GM12878 (cell line): ENCODE measurements around the gene ERN1. TPM values are rescaled to one million over a fixed set of nuclear protein-coding genes. Genes with fewer than 3 reads are reported as not detected.

Source experiments
- ATAC-seq: fragments of 200-7000 bp; cut with Tn5 transposase; 3 replicates; pipeline ENCODE4 v1.9.1; 2020; ENCODE audit warnings: mild to moderate bottlenecking, moderate library complexity
- BruUV-seq: library from RNA; stranded (reverse); fragments of 400-500 nt; replicated peaks from 2 replicates; lab custom pipeline; 2021; lab: Mats Ljungman, UMichigan
- CTCF ChIA-PET: fragments of 300-600 bp; sonication (Branson Sonifier 250); formaldehyde crosslinking; extraction: SDS; loops from one replicate; lab custom pipeline; 2021; ENCODE audit warnings: inconsistent platforms; lab: Yijun Ruan, JAX
- POLR2A ChIA-PET: fragments of 350-600 bp; formaldehyde crosslinking; extraction: SDS; loops from one replicate; lab custom pipeline; 2021; ENCODE audit warnings: inconsistent platforms; lab: Charles Lee
- RAD21 ChIA-PET: fragments of 300-600 bp; sonication (Branson Sonifier 250); formaldehyde crosslinking; loops from one replicate; lab custom pipeline; 2023; ENCODE audit warnings: antibody characterized with exemption; ENCODE audit not compliant: unreplicated experiment; lab: Charles Lee
- SMC1A ChIA-PET: fragments of 300-600 bp; sonication (Branson Sonifier 250); formaldehyde crosslinking; loops from one replicate; lab custom pipeline; 2023; ENCODE audit not compliant: unreplicated experiment, uncharacterized antibody; lab: Charles Lee
- DNase-seq: peaks from one replicate; pipeline ENCODE4 v3.0.0-alpha.2; 2011; ENCODE audit warnings: low read depth, low spot score
- FAIRE-seq: peaks from 3 replicates; lab custom pipeline; 2011; peaks lifted over from hg19 to GRCh38; lab: Jason Lieb, UNC
- H2AFZ ChIP-seq: 2 replicates; pipeline ENCODE4 v1.6.0; 2011; ENCODE audit warnings: low read depth, low read length, control low read depth; ENCODE audit not compliant: control insufficient read depth
- H3K27ac ChIP-seq: 2 replicates; pipeline ENCODE4 v1.5.1; 2011; ENCODE audit warnings: control low read depth; ENCODE audit not compliant: control insufficient read depth, insufficient read depth
- H3K27me3 ChIP-seq, 2 experiments: replicated peaks in 1 of 2; 2 replicates each; pipeline versions ENCODE4 v1.6.0 to v1.6.1; 2011; ENCODE audit warnings: low read length in 1 of 2; ENCODE audit not compliant: control insufficient read depth in 2 of 2, insufficient read depth in 2 of 2
- H3K36me3 ChIP-seq, 2 experiments: 2 replicates each; pipeline ENCODE4 v1.5.1; 2011; ENCODE audit warnings: low read length in 1 of 2; ENCODE audit not compliant: control insufficient read depth in 2 of 2, insufficient read depth in 2 of 2
- H3K4me1 ChIP-seq: 2 replicates; pipeline ENCODE4 v1.6.1; 2011; ENCODE audit warnings: mild to moderate bottlenecking, low read length, moderate library complexity, mixed read lengths; ENCODE audit not compliant: control insufficient read depth, insufficient read depth
- H3K4me2 ChIP-seq: 2 replicates; pipeline ENCODE4 v1.6.0; 2011; ENCODE audit warnings: control low read depth; ENCODE audit not compliant: control insufficient read depth, insufficient read depth
- H3K4me3 ChIP-seq: fragments of 200-600 bp; sonication (generic); 2 replicates; pipeline ENCODE4 v1.5.1; 2016
- H3K79me2 ChIP-seq: 2 replicates; pipeline ENCODE4 v1.6.0; 2011; ENCODE audit warnings: low read length; ENCODE audit not compliant: control insufficient read depth, insufficient read depth
- H3K9ac ChIP-seq: 2 replicates; pipeline ENCODE4 v1.8.0; 2011; ENCODE audit warnings: low read length, control low read depth, mixed read lengths; ENCODE audit not compliant: control insufficient read depth, insufficient read depth
- H3K9me3 ChIP-seq: replicated peaks from 3 replicates; pipeline ENCODE4 v1.5.1; 2011; ENCODE audit warnings: mild to moderate bottlenecking, low read length; ENCODE audit not compliant: control insufficient read depth, insufficient read depth
- H4K20me1 ChIP-seq: 2 replicates; pipeline ENCODE4 v1.6.0; 2011; ENCODE audit not compliant: control insufficient read depth, insufficient read depth
- BCL3 ChIP-seq: IDR thresholded peaks from 2 replicates; pipeline ENCODE4 v1.6.1; 2011; ENCODE audit warnings: borderline replicate concordance, low read depth, mild to moderate bottlenecking, moderate library complexity, low read length; ENCODE audit not compliant: insufficient read depth, poor library complexity, severe bottlenecking
- CEBPB ChIP-seq, 2 experiments: fragments of 150-350 bp in 1 of 2; IDR thresholded peaks; 2 replicates each; pipeline ENCODE4 v1.6.1; 2012 to 2014; ENCODE audit warnings: low read depth in 2 of 2, low read length in 2 of 2, borderline replicate concordance in 1 of 2, inconsistent platforms in 1 of 2
- CTCF ChIP-seq, 3 experiments: IDR thresholded peaks in 2 of 3; conservative IDR thresholded peaks in 1 of 3; 2 replicates each; pipeline ENCODE4 v1.5.1; 2011; ENCODE audit warnings: low read depth in 3 of 3, low read length in 3 of 3, mild to moderate bottlenecking in 3 of 3, control low read depth in 2 of 3, moderate library complexity in 2 of 3, inconsistent platforms in 1 of 3, mixed read lengths in 1 of 3; ENCODE audit not compliant: control insufficient read depth in 2 of 3, insufficient read depth in 1 of 3; ENCODE audit errors: extremely low read depth in 1 of 3
- HCFC1 ChIP-seq: fragments of 150-350 bp; IDR thresholded peaks from 2 replicates; pipeline ENCODE4 v1.6.1; 2014; ENCODE audit warnings: low read length
- MAX ChIP-seq: IDR thresholded peaks from 2 replicates; pipeline ENCODE4 v1.6.1; 2012; ENCODE audit warnings: low read depth, low read length, improper control_type of control experiment
- MLLT1 ChIP-seq: fragments of 450-650 bp; IDR thresholded peaks from 2 replicates; pipeline ENCODE4 v1.6.1; 2016; ENCODE audit warnings: mild to moderate bottlenecking
- NFYA ChIP-seq: IDR thresholded peaks from 2 replicates; pipeline ENCODE4 v1.6.1; 2011; ENCODE audit warnings: low read depth, mild to moderate bottlenecking, low read length, improper control_type of control experiment, borderline replicate concordance
- NR2C1 ChIP-seq: fragments of 450-650 bp; IDR thresholded peaks from 2 replicates; pipeline ENCODE4 v1.6.1; 2017; ENCODE audit warnings: antibody characterized with exemption, mild to moderate bottlenecking, moderate library complexity
- NRF1 ChIP-seq: conservative IDR thresholded peaks from 2 replicates; pipeline ENCODE4 v1.6.1; 2011; ENCODE audit warnings: mild to moderate bottlenecking, low read depth, low read length, improper control_type of control experiment
- TCF3 ChIP-seq: IDR thresholded peaks from 2 replicates; pipeline ENCODE4 v1.6.1; 2012; ENCODE audit warnings: low read depth, mild to moderate bottlenecking, low read length, borderline replicate concordance; ENCODE audit not compliant: insufficient read depth
- ZBTB33 ChIP-seq: fragments of 450-650 bp; IDR thresholded peaks from 2 replicates; pipeline ENCODE4 v1.6.1; 2017; ENCODE audit warnings: mild to moderate bottlenecking
- ZNF217 ChIP-seq: fragments of 450-650 bp; IDR thresholded peaks from 2 replicates; pipeline ENCODE4 v1.6.1; 2017; ENCODE audit warnings: antibody characterized with exemption, mild to moderate bottlenecking
- WGBS: methylation state at CpG from one replicate; pipeline ENCODE4 v1.1.6; 2016; ENCODE audit warnings: low lambda C conversion rate; ENCODE audit not compliant: insufficient replicate concordance, insufficient coverage; ENCODE audit errors: missing lambda C conversion rate; 5-methylcytosine and 5-hydroxymethylcytosine counted together
- in situ Hi-C: fragments of 300-500 bp; cut with MboI; formaldehyde crosslinking; loops from 9 replicates; pipeline ENCODE4 v1.14.3; 2018; ENCODE audit warnings: mixed read lengths
- intact Hi-C: fragments of 100-400 bp; cut with micrococcal nuclease; formaldehyde crosslinking; loops from one replicate; pipeline ENCODE4 v1.14.2; 2022; ENCODE audit not compliant: unreplicated experiment
- polyA plus RNA-seq, 11 experiments: library from polyadenylated mRNA; depleted of rRNA in 4 of 11; unstranded in 6 of 11; stranded (reverse) in 5 of 11; fragments of >200 nt; fragmentation: Nextera tagmentation in 4 of 11; fragmentation: Illumina TruSeq in 1 of 11; extraction: Ambion mirVana in 4 of 11; extraction: Trizol in 1 of 11; gene quantifications; 1 replicate in 1 of 11; 2 replicates in 10 of 11; pipeline versions ENCODE4 v1.2.1 to v1.2.3, GENCODE V29; 2011 to 2016; ENCODE audit warnings: inconsistent platforms in 2 of 11, missing spikeins in 2 of 11, low read depth in 1 of 11
- total RNA-seq, 4 experiments: library from RNA; depleted of rRNA in 3 of 4; stranded (reverse); fragments of >200 nt in 3 of 4; fragmentation: Illumina TruSeq in 1 of 4; extraction: Trizol in 1 of 4; gene quantifications; 2 replicates each; pipeline versions ENCODE4 v1.2.1 to v1.2.3, GENCODE V29; 2013 to 2021

The ERN1 gene
- total and polyA plus RNA-seq, 10 of the 15 experiments (the other 5 are each of a cell fraction or from before 2014, with no cell fraction given), result 2.6 to 19.2 (median 7.6) TPM

- SMC1A ChIA-PET, result interaction anchor here (0.6 to 5.2 kb wide), 26 partner anchors 7 to 182 kb away, joined by 3 to 72 read pairs (median 6); partner anchors contain the start of genes ERN1 and ICAM2
- Histone ChIP-seq H3K4me1 (peaks cover 46% of the 10 kb centered on the region), H3K9ac (no peak overlapping the region), H3K36me3 (peaks cover 5 to 12% of the 10 kb centered on the region in 2 experiments; a peak in 3 of 4 replicates), H3K4me3 (0 out of 2 replicates have a peak overlapping the region, but pooled peaks have one; percentile 19), H3K4me2 (peak overlapping the region; percentile 62; the same call in 1 of the 2 replicates), H4K20me1 (no peaks in the 10 kb centered on the region), H3K27me3 (no peaks in the 10 kb centered on the region), H3K79me2 (no peaks in the 10 kb centered on the region), H3K27ac (peak overlapping the region; percentile 72), H2AFZ (peak overlapping the region; percentile 15; the same call in 1 of the 2 replicates), H3K9me3 (peaks cover 4% of the 10 kb centered on the region; the same call in 2 of the 3 replicates)
- POLR2A ChIA-PET, result interaction anchor here (0.5 to 4.0 kb wide), 21 partner anchors 9 to 318 kb away, joined by 3 to 37 read pairs (median 4); partner anchors contain the start of genes ERN1 and ICAM2
- no peak for DNase-seq
- CTCF ChIA-PET, result interaction anchor here (0.8 to 5.2 kb wide), 25 partner anchors 8 to 209 kb away, joined by 3 to 82 read pairs (median 4); partner anchors contain the start of genes ERN1, GH1 and ICAM2
- RAD21 ChIA-PET, result interaction anchor here (0.6 to 4.2 kb wide), 27 partner anchors 10 to 400 kb away, joined by 3 to 78 read pairs (median 3); partner anchors contain the start of genes ERN1 and ICAM2
- intact Hi-C loops, result no loop called here
- BruUV-seq, result no TSS peak
- in situ Hi-C loops, result no loop called here
- FAIRE-seq, result peak; percentile 52
- ATAC-seq, result peak; percentile 49
- WGBS, result 80% methylated on average over 6 of the region's 6 CpGs
- TF ChIP-seq MAX, result no peak
- 0 out of 2 replicates have a peak, but pooled peaks have one; percentile 8 for TF ChIP-seq MLLT1
- TF ChIP-seq NFYA, result no peak
- TF ChIP-seq ZNF217, result peak; percentile 39; the same call in 1 of the 2 replicates
- no peak for TF ChIP-seq TCF3
- no peak for TF ChIP-seq CEBPB (IDR thresholded peaks at IDR 0.05; ENCODE audit: borderline replicate concordance in 1 of 2, low read depth in 2 of 2, low read length in 2 of 2)
- TF ChIP-seq ZBTB33, result no peak
- TF ChIP-seq CTCF (IDR thresholded peaks at IDR 0.05 in 2 of 3, conservative IDR thresholded peaks at IDR 0.05 in 1 of 3; ENCODE audit: control insufficient read depth in 2 of 3, extremely low read depth in 1 of 3, insufficient read depth in 1 of 3, low read depth in 3 of 3, low read length in 3 of 3), result no peak
- no peak for TF ChIP-seq NRF1
- TF ChIP-seq NR2C1, result no peak
- no peak for TF ChIP-seq HCFC1
- TF ChIP-seq BCL3, result no peak
Measured at GRCh38 chr17:64074704-64075426, 55.1 kb downstream of the ERN1 start.
